ENCODE data around the gene PLSCR4. TPM values are rescaled to one million over a fixed set of nuclear protein-coding genes. Genes with fewer than 3 reads are reported as not detected.

PLSCR4 gene
- total and polyA plus RNA-seq, 2 of the 8 experiments (the other 6 are each of a cell fraction or from before 2014, with no cell fraction given): 1.8 to 2.9 TPM

GRCh38 chr3:146187334-146187950, 63.5 kb downstream of the PLSCR4 start:
- no peak overlapping the region for H2AK5ac ChIP-seq (ENCODE audit: low read depth, low read length)
- no peaks in the 10 kb centered on the region for H4K20me1 ChIP-seq (replicated peaks in 1 of 2; ENCODE audit: control insufficient read depth in 1 of 2, insufficient read depth in 2 of 2, low read length in 2 of 2)
- H4K5ac ChIP-seq (ENCODE audit: insufficient read length, low read depth, low read length): no peak overlapping the region
- no peaks in the 10 kb centered on the region for H3K79me2 ChIP-seq (ENCODE audit: control insufficient read depth in 1 of 2, insufficient read depth in 2 of 2, low read length in 2 of 2)
- H2BK15ac ChIP-seq (ENCODE audit: low read length): no peak overlapping the region
- H3K4me1 ChIP-seq (replicated peaks in 1 of 4; ENCODE audit: control insufficient read depth in 3 of 4, insufficient read depth in 4 of 4, low read length in 3 of 4): peaks cover 0 to 2% (median 0%) of the 10 kb centered on the region in 4 experiments; a peak in 1 of 7 replicates
- H3K18ac ChIP-seq (ENCODE audit: extremely low read depth, low read length): no peak overlapping the region
- H4K91ac ChIP-seq (replicated peaks; ENCODE audit: insufficient read length, low read length): no peak overlapping the region
- FAIRE-seq: peak; percentile 42
- H3K14ac ChIP-seq (ENCODE audit: insufficient read length): no peak overlapping the region
- H2BK120ac ChIP-seq (replicated peaks; ENCODE audit: low read depth, low read length): no peak overlapping the region
- H3K23ac ChIP-seq (ENCODE audit: insufficient read length): no peak overlapping the region
- no peak for DNase-seq (ENCODE audit: low read depth in 1 of 2, low spot score in 2 of 2)
- H3K23me2 ChIP-seq (ENCODE audit: low read depth, low read length): no peaks in the 10 kb centered on the region
- POLR2A ChIA-PET (ENCODE audit: partially characterized antibody): no interaction called here
- no peak overlapping the region for H3K56ac ChIP-seq (replicated peaks; ENCODE audit: insufficient read length, low read depth, low read length)
- H2BK20ac ChIP-seq (ENCODE audit: low read length): no peak overlapping the region
- no peaks in the 10 kb centered on the region for H3K36me3 ChIP-seq (ENCODE audit: control insufficient read depth in 2 of 4, insufficient read depth in 4 of 4, low read length in 3 of 4)
- H3K4me3 ChIP-seq (ENCODE audit: extremely low read depth in 1 of 4, insufficient read depth in 2 of 4, low read depth in 3 of 4, low read length in 4 of 4): no peak overlapping the region
- no peak overlapping the region for H2BK5ac ChIP-seq (ENCODE audit: low read depth, low read length)
- H4K8ac ChIP-seq (ENCODE audit: extremely low read depth, insufficient read depth, low read length): no peak overlapping the region
- CTCF ChIA-PET (ENCODE audit: partially characterized antibody): interaction anchor here (0.8 to 4.5 kb wide), 25 partner anchors 9 to 451 kb away, joined by 3 to 88 read pairs (median 7); partner anchors contain the start of gene PLOD2
- no peak overlapping the region for H3K4ac ChIP-seq (replicated peaks; ENCODE audit: insufficient read length, low read depth, low read length)
- no peaks in the 10 kb centered on the region for H3K9me3 ChIP-seq (ENCODE audit: insufficient read depth in 2 of 2, low read depth in 1 of 2, low read length in 1 of 2)
- WGBS, 2 experiments (ENCODE audit: extremely low coverage in 1 of 2, insufficient coverage in 1 of 2, insufficient read length in 1 of 2, insufficient replicate concordance in 2 of 2, low coverage in 1 of 2, low lambda C conversion rate in 2 of 2, missing lambda C conversion rate in 1 of 2): 54% methylated on average over 2 of the region's 2 CpGs; no CpG with 5 or more reads in 1 of the 2 experiments
- no peak overlapping the region for H3K27ac ChIP-seq (ENCODE audit: low read depth, low read length)
- TF ChIP-seq RAD21 (IDR thresholded peaks at IDR 0.05 in 1 of 2, conservative IDR thresholded peaks at IDR 0.05 in 1 of 2; ENCODE audit: low read depth in 2 of 2, low read length in 2 of 2) (peak; percentile 70 to 75), SAP30 (IDR thresholded peaks at IDR 0.05; ENCODE audit: insufficient read depth, insufficient replicate concordance, low read length) (no peak), CTCF (IDR thresholded peaks at IDR 0.05; ENCODE audit: control extremely low read depth in 1 of 3, insufficient read depth in 1 of 3, low read depth in 1 of 3, low read length in 3 of 3) (peak in 2 of 3 experiments; percentile 44; a peak in 2 of 4 replicates)
- no peak overlapping the region for H2AFZ ChIP-seq (ENCODE audit: low read length)
- no peak overlapping the region for H2BK12ac ChIP-seq (ENCODE audit: low read depth, low read length)
- H3K9ac ChIP-seq (replicated peaks in 1 of 4; ENCODE audit: extremely low read depth in 1 of 4, low read depth in 3 of 4, low read length in 3 of 4): no peak overlapping the region
- H3K27me3 ChIP-seq (replicated peaks in 1 of 4; ENCODE audit: control insufficient read depth in 3 of 4, extremely low read depth in 1 of 4, insufficient read depth in 3 of 4, low read length in 3 of 4): no peaks in the 10 kb centered on the region
- no peaks in the 10 kb centered on the region for H3K79me1 ChIP-seq (ENCODE audit: low read depth, low read length)
- no peak overlapping the region for H3K4me2 ChIP-seq (ENCODE audit: insufficient read depth in 1 of 2, low read depth in 2 of 2, low read length in 2 of 2)
